ENCODE data around the gene NHERF1.

Gene NHERF1

GRCh38 chr17:74808714-74809430, 60.4 kb downstream of the NHERF1 start:
- no peak for DNase-seq (ENCODE audit: low spot score)

GRCh38 chr17:74810699-74811485, 62.5 kb downstream of the NHERF1 start:
- no peak for DNase-seq (ENCODE audit: low spot score)

DNA sequence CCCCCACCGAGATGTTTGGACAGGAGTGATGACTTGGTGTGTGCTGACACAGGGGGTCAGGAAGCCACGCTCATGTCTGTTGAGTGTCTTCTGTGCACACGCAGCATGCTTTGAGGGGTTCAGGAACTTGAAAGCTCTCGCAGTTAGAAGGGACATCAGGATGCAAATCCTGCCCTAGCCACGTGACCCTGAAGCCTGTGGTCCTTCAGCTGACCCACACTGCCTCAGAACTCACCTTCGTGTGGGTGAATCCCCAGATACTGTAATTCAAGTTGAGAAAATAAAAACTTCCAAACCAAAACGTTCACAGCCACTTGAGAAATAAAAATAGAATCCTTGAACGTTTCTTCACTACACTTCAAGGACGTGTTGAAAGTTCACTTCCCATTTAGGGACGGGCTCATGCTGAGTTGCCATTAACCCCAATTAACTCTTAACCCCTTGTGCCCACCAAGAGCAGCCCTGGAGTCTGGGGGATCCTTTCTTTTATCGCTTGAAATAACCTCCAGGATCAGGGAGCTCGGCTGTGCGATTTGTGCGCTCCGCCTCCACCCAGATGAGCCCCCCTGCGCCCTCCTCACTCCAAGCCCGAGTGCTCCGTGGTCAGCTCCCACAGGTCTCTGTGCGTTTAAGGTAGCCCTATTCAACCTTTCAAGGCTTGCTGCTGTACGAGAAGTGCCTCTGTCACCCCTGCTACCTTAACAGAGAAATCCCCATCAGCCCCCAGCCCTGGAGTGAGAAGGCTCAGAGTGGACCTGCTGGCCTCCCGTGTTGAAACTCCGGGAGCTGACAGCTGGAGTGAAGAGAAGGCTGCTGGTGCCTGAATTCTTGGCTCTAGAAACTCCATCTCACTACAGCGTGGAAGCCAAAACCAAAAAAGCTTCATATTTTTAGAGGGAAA, 63.9 kb downstream of the NHERF1 start:
- no peak for DNase-seq (ENCODE audit: low spot score)

DNA sequence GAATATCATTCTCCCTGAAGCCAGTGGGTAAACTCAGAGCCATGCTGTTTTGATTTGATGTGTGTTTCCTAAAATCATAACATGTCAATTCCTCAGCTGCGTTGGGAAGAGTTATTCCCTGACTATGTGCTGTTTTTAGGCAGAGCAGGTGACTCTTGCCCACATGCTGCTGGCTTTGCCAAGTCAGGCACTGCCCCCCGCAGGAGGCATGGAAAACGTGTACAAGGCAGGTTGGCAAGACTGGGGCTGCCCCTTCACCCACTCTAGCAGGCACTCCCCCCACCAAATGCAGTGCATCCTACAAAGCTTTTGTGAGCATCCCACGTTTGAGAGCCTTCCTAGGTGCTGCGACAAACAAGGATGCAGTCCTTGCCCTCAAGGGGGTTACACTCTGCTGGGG, 66.0 kb downstream of the NHERF1 start:
- DNase-seq (ENCODE audit: low spot score), result no peak

DNA sequence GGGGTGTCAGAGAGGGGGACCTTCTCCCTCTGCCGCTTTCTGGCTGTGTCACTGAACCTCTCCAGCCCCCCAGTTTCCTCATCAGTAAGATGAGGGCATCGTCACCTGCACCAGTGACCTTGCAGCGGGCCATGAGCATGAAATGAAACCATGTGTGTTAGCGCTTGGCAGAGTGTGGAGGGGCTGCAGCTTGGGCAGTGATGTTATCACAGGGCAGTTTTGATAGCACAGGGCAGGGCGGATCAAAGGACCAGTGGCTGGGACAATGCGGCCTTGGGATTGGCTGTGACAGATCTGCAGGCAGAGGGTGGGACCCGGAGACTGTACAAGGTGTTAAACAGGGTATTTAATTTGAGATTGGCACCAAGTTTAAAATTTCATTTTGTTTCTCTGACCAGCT, 66.6 kb downstream of the NHERF1 start:
- DNase-seq (ENCODE audit: low spot score), result no peak

GRCh38 chr17:74815550-74816370, 67.3 kb downstream of the NHERF1 start:
- DNase-seq (ENCODE audit: low spot score), result no peak

GRCh38 chr17:74816905-74817620, 68.6 kb downstream of the NHERF1 start:
- no peak for DNase-seq (ENCODE audit: low spot score)

- DNase-seq (ENCODE audit: low spot score), result no peak
Measured at GRCh38 chr17:74818291-74818938, 70.0 kb downstream of the NHERF1 start.

Measured in GM03348 (cell line).